ENCODE measurements around the gene TMC5.
"Not testable (repeated sequence)": the region's sequence is repeated elsewhere in the genome, so short reads cannot be mapped to it uniquely, and the experiment has no call there.

The TMC5 gene

GRCh38 chr16:19513377-19514053, 95.8 kb downstream of the TMC5 start:
- no peak for DNase-seq

- DNase-seq, result no peak
Measured at GRCh38 chr16:19515757-19516156, 98.1 kb downstream of the TMC5 start.

GRCh38 chr16:19517424-19518089, 99.9 kb downstream of the TMC5 start:
- DNase-seq, result no peak

- DNase-seq, result no peak
Measured at GRCh38 chr16:19518388-19518787, 100.7 kb downstream of the TMC5 start.

GRCh38 chr16:19520861-19521331, 103.2 kb downstream of the TMC5 start:
- DNase-seq, result no peak

- DNase-seq, result peak; percentile 92
Measured at GRCh38 chr16:19521471-19522396, 104.1 kb downstream of the TMC5 start, which contains the start of gene GDE1. TSS of gene GDE1 (minus strand) at chr16:19522098. CDS start at chr16:19521964, 134 bp downstream.

GRCh38 chr16:19522397-19522732, 104.7 kb downstream of the TMC5 start:
- no peak for DNase-seq

GRCh38 chr16:19522760-19523159, 105.1 kb downstream of the TMC5 start:
- DNase-seq, result no peak

GRCh38 chr16:19523184-19523558, 105.5 kb downstream of the TMC5 start:
- no peak for DNase-seq

GRCh38 chr16:19523559-19524355, 106.1 kb downstream of the TMC5 start, which contains the start of gene CCP110:
TSS of gene CCP110 (plus strand) at chr16:19523942. CDS start at chr16:19527882, 3,940 bp downstream.
- DNase-seq, result peak; percentile 91

GRCh38 chr16:19524356-19524615, 106.6 kb downstream of the TMC5 start:
- DNase-seq, result no peak

GRCh38 chr16:19524616-19525384, 107.1 kb downstream of the TMC5 start:
- DNase-seq, result no peak

- DNase-seq, result no peak
Measured at GRCh38 chr16:19525385-19525723, 107.7 kb downstream of the TMC5 start.

- no peak for DNase-seq
Measured at GRCh38 chr16:19527161-19527560, 109.5 kb downstream of the TMC5 start.

GRCh38 chr16:19528666-19529065, 111.0 kb downstream of the TMC5 start:
- no peak for DNase-seq

GRCh38 chr16:19532601-19533000, 114.9 kb downstream of the TMC5 start:
- DNase-seq, result no peak

GRCh38 chr16:19540241-19540970, 122.7 kb downstream of the TMC5 start:
- DNase-seq, result no peak

- DNase-seq, result no peak
Measured at GRCh38 chr16:19542138-19542821, 124.6 kb downstream of the TMC5 start.

GRCh38 chr16:19543278-19543996, 125.8 kb downstream of the TMC5 start:
- not testable (repeated sequence) for DNase-seq

GRCh38 chr16:19548144-19548543, 130.5 kb downstream of the TMC5 start:
- no peak for DNase-seq

Measured in activated CD4-positive, alpha-beta T cell treated with anti-CD3 and anti-CD28 coated beads for 1 hour (primary cell).